NCI-H446 (cell line): ENCODE data around the gene CDK5R1.
A peak's percentile ranks its signal among the peaks of the same experiment; 100 is the strongest.
"Not testable (repeated sequence)": the region's sequence is repeated elsewhere in the genome, so short reads cannot be mapped to it uniquely, and the experiment has no call there.

ENCODE experiments used
- DNase-seq, 2 experiments: peaks; one replicate each; lab custom pipeline; 2025; lab: John Stamatoyannopoulos, UW

CDK5R1 gene

DNA sequence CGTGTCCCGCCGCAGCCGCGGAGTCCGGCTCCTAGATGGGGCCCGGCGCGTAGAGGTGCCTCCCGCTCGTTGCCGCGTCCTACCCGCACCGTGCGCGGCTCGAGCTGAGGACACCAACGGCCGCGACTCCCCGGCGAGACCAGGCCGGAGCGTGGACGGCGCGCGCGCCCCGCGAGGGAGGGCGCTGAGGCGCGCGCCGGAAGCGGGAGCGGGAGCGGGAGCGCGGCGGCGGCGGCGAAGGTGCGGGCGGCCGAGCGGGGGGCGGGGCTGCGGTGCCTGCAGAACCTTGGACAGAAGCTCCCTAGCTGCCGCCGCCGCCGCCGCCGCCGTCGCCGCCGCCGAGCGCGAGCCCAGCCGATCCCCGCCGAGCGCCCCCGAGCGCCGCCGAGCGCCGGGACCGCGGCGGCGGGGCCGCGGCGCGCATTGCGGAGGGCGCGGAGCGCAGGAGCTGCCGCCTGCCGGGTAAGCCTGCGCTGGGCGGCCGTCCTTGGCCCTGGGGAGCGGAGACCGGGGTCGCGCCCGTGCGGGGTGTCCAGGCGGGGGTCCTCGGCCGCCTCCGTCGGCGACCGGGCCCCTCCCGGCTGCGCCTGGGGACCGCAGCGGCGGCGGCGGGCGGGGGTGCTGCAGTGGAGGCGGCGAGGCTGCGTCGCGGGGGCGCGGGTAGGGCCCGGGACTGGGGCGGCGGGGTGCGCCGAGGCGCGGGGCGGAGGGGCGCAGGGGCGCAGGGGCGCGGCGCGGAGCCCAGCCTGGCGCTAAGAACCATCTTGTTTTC is at the start of gene CDK5R1:
Gene CDK5R1, plus strand, starts transcription at position 293 of the 772 bp plus-strand sequence. CDS start 628 bp downstream, outside the sequence.
- DNase-seq, result no peak

DNA sequence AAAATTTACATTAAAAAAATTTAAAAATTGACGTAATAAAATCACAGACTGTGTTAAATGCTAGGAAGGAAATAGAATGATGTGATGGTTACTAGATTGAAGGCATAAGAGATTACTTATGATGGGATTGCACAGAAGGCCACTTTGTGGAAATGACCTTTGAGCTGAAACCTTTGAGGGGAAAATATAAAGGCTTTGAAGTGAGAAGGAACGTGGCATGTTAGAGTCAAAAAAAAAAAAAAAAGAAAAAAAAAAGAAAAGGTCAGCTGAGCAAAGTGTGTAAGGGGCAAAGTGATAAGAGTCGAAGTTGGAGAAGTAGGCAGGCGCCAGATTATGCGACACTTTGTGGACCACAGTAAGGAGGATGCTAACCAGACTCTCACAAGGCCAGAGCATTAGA is 46.1 kb upstream of the CDK5R1 start:
- no peak for DNase-seq

DNA sequence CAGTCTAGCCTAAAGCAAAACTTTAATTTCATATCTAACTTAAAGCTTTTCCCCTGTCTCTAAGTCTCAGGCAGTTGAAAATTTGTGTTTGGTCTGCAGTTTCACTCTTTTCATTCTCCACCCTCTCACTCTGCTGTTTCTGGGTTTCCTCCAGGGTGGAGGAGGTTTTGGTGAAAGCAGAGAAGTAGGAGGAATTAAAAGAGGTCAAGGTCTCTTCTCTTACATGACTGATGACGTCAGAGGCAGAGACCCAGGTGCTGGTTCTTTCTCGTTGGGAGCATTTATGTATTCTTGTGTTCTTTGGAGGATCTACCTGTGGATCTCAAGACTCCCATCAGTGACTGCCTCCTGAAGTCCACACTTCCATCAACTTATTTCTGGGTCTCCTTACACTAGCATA is 44.9 kb upstream of the CDK5R1 start:
- no peak for DNase-seq

DNA sequence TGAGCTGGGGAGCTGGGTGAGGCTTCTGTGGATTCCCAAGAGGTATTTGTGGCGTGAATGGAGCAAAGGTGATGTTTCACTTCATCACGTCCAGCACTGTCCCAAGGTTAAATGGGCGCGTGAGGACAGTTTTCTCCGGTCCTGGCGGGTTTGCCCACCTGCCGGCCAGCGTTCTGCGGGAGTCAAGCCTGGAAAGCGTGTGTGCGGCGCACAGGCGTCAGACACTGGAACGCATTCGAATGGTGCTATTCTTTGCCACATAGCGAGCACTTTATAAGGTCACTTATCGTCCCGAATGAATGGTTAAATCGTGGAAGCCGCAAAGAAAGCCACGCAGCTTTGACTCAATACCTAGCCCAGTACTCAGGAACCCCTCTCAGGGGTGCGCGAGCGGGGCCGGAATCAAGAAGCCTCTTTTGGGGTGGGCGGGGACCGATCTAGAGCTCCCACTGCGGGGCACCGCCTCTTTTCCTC is 42.9 kb upstream of the CDK5R1 start:
- no peak for DNase-seq

DNA sequence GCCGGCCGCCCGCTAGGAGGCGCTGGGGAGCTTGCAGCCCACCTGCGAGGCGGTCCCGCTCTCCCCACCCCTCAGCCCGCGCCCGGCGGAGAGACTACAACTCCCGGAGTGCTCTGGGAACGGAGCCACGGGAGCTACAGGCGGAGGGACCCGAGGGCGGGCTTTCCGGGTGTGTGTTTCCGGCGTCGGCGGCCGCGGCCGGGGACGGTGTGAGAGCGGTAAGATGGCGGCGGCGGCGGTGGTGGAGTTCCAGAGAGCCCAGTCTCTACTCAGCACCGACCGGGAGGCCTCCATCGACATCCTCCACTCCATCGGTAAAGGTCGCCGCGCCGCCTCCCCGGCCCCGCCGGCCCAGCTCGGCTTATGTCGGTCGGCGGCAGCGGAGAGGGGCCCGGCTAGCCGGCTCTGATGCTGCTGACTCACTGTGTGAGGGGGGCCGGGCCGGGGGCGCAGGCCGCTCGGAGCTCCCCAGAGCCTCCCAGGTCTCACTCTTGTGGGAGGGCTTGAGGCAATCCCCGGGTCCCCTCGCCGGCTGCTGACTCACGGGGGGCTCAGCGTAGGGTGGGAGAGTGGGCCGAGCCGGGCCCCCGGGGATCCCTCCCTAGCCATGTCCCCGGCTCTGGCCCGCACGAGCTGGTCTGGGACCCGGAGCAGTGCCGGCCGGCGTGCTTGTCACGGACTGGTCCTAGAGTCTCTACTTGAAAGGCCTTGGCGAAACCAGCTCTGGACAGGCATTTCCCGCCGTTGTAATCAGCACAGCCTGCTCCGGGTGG is 42.3 kb upstream of the CDK5R1 start, which contains the start of gene PSMD11:
Gene PSMD11, plus strand, starts transcription at position 210 of the 773 bp plus-strand sequence. Its CDS starts 14 bp downstream, at position 224.
- DNase-seq, result peak; percentile 90 to 98

DNA sequence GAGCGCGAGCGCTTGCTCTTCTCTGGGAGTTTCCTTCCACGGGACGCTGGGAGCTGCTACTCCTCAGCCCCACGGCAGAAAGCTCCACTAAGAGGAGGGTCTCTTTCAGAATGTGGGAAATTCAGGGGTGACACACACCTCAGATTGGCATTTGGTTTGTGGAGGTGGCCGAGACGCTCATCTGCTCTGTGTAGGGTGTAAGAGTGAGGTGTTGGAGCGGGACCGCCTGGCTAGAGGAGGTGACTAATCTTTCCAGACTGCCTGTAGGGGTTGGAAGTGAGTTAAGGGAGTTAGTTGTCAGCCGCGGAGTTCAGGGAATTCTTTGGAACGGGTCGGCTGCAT is 41.7 kb upstream of the CDK5R1 start:
- DNase-seq, result no peak

DNA sequence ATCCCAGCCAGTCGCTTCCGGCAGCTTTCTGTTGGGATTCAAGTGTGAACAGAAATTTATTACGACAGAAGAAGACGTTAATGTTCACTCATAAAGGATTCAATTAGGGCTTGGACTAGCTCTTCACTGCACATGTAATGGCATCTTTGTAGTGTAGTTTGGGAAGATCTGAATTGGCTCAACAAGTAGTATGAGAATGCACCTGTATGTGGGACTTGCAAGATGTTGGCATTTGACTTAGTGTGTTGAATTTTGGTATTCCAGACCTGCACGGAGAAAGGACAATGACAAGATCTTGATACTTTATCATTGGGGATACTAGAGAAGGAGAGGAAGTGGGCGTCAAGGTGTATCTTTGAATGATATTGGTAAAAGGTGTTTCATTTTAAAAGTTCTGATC is 41.3 kb upstream of the CDK5R1 start:
- DNase-seq, result no peak

DNA sequence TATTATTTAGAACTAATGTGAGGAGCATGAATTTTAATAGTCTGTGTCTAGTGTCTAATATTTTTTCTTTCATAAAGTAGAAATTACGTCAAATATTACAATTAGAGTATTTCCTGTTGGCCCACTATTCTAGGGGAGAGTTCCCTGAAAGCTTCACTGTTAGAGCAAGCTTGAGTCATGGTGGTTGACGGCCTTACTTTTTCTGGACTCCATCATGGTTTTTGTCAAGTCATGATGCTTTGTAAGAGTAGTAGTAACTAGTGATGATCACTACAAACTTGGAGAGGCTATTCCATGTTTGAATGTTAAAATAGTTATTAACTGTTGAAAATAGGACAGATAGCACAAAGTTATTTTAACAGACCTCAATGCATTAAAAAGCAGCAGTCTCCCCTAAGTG is 40.8 kb upstream of the CDK5R1 start:
- DNase-seq, result no peak

DNA sequence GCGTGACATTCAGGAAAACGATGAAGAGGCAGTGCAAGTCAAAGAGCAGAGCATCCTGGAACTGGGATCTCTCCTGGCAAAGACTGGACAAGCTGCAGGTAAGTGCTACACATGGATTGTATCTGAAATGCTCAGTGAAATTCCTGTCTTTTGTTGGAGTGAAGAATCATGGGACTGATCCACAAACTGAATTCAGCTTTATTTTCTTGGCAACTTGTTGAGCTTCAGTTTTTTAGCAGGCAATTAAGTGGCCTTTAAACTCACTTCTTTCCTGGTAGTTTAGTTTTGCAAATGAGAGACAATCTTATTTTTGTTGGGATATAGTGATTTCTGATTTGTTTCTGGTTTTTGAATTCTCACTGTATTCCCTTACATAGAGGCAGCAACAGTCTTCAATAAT is 39.8 kb upstream of the CDK5R1 start:
- DNase-seq, result no peak

DNA sequence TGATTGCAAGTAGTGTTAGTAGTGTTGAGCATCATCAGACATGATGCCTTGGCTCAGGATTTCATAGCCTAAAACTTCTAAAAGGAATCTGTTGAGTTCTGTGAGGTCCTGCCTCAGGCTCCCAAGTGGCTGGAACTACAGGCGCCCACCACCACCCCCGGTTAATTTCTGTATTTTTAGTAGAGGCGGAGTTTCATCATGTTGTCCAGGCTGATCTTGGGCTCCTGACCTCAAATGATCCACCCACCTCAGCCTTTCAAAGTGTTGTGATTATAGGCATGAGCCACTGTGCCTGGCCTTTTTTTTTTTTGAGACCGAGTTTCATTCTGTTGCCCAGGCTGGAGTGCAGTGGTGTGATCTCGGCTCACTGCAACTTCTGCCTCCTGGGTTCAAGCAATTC is 36.8 kb upstream of the CDK5R1 start:
- no peak for DNase-seq

DNA sequence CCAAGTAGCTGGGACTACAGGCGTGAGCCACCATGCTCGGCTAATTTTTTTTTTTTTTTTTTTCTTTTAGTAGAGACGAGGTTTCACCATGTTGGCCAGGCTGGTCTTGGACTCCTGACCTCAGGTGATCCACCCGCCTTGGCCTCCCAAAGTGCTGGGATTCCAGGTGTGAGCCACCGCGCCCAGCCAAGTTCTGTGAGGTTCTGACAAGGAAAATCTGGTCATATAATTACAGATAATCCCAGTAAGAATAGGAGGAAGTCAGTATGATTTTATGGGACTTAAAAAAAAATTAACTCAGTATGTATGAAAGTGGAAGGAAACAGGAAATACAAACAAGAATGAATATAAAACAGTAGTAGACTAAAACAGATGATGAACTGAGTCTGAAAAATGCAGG is 36.4 kb upstream of the CDK5R1 start:
- not testable (repeated sequence) for DNase-seq

DNA sequence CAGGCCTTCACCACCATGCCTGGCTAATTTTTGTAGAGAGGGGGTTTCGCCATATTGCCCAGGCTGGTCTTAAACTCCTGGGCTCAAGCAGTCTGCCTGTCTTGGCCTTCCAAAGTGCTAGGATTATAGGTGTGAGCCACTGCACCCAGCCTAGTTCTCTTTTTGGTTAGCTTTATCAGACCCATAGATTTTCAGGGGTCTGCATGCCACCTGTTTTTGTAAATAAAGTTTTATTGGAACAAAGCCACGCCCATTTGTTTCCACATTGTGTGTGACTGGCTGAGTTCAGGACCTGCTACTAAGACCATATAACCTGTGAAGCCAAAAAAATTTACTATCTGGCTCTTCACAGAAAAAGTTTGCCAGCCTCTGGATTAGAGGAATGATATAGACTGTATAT is 34.9 kb upstream of the CDK5R1 start:
- DNase-seq, result no peak

DNA sequence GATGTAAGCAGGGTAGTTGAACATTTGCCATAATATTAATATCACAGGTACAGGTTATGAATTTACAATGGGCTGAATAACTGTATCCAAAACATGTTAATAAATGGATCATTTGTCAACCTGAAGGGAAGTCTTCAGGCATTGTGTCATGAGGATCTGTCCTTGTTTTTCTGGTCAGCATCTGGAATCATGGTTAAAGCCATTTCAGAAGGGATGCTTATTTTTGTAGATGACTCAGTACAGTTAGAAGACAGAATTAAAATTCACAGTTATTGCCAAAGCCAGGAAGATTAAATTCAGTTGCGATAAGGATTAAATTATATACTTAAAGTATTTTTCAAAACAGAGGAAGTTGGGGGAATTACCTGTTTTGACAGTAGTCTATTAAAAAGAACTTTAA is 34.5 kb upstream of the CDK5R1 start:
- DNase-seq, result no peak

DNA sequence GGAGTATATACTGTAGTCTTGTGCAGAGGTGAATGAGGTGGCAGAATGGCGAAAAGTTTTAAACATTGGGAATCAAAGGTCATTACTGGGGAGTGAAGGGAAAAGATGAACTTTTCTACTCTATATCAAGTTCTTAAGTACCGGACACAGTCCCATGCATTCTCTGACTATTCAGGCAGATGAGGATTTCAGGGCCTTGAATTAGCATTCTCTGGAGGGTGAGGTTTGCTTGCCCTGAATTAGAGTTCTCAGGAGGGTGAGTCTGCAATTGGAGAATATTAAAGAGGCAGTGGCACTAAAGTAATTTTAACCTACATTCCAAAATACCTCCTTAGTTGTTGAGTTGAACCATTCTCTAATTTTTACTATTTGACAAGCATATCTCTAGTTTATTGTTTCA is 33.4 kb upstream of the CDK5R1 start:
- DNase-seq, result no peak

DNA sequence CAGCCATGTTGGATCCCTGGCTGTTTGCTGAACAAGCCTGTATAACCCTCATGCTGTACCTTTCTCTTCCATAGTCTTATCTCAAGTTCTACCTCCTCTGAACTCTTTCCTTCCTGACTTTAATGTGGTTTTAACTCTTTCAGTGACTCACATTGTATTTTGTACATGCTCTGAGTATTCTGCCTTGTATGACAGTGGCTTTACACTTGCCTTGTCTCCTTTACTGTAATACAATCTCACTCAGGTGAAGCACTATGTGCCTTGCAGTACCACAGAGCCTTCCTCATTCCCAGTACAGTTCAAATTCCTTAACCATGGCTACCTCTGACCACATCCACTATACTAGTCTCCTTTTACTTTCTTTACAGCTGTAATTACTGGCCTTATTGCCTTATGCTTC is 28.4 kb upstream of the CDK5R1 start:
- no peak for DNase-seq

DNA sequence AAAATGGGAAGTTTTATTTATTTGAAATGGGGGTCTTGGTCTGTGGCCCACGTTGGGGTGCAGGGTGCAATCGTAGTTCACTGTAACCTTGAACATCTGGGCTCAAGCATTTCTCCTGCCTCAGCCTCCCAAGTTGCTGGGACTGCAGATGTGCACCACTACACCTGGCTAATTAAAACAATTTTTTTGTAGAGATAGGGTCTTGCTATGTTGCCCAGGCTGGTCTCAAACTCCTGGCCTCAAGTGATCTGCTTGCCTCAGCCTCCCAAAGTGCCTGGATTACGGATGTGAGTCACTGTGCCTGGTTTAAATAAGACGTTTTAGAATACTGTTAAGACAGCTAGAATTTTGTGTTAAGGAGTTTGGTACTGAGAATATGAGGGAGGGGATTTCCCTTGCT is 26.7 kb upstream of the CDK5R1 start:
- DNase-seq, result no peak

DNA sequence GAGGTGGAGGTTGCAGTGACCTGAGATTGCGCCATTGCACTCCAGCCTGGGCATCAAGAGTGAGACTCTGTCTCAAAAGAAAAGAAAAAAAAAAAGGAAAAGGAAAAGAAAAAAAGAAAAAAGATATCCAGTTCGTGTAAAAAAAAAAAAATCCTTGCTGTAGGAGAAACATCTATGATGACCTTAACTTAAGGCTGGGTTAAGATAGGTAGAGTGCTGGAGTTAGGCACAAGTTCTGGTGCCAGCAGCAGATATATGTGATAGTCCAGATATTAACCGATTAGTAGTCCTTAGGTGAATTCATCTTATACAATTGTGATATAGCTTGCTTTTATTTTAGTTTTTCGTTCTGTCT is 25.3 kb upstream of the CDK5R1 start:
- DNase-seq, result no peak

DNA sequence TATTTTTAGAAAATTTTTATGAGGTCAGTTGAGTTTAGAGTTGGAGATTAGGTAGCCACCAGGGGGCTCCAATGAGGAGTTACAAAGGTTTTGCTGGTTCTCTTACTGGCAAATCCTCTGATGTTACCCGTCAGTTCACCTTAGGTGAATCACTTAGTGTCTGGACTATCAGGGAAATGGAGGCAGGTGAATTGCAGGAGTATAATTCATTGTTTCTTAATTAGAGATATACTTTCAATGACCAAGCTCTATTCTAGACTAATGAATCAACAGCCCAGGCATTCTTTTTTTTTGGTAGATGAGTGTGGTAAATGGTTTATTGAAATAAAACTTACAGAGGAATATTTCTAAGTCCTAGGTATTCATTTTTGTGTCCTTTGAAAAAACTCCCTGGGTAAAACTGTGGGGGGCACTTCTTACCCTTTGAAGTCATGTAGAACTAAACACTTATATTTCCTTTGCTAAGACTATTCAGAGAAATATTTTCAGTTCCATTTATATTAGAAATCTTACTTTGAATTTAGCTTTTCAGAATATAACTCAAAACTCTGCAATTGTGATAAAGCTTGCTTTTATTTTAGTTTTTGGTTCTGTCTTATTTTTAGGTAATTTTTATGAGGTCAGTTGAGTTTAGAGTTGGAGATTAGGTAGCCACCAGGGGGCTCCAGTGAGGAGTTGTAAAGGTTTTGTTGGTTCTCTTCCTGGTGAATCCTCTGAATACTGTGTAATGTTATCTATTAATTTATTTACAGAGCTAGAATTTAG is 24.8 kb upstream of the CDK5R1 start:
- peak; percentile 16 to 58 for DNase-seq

DNA sequence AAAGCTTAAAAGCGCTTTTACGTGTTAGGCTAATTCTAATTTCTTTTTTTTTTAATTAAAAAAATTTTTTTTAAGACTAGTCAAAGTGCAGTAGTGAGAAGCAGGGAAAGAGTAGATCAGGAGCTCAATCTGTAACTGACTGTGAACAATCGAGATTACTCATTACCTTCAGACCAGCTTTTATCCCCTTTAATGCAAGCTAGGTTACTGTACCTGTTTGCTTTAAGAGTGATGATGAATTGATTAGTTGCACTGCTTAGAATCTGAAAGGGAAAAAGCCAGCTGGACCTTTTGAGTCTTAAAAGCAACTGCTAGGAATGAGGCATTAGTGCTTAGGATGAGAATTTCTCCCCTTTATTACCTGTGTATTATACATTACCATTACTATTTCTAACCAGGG is 23.5 kb upstream of the CDK5R1 start:
- no peak for DNase-seq

DNA sequence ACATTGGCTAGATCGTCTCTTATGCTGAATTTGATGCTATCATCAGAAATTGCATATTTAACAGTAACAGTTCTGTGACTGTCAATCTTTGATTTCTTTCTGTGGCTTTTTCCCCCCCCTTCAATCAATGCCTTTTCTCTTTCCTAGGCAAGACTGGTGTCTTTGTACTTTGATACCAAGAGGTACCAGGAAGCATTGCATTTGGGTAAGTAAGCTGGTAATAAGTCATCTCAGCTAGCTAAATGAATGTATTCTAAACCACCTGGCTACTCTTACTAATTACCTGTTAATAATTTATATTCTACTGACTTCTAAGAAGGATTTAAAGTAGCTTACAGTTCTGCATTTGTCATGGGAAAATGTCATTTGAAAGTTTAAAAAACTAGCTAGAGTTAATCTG is 22.4 kb upstream of the CDK5R1 start:
- DNase-seq, result no peak

DNA sequence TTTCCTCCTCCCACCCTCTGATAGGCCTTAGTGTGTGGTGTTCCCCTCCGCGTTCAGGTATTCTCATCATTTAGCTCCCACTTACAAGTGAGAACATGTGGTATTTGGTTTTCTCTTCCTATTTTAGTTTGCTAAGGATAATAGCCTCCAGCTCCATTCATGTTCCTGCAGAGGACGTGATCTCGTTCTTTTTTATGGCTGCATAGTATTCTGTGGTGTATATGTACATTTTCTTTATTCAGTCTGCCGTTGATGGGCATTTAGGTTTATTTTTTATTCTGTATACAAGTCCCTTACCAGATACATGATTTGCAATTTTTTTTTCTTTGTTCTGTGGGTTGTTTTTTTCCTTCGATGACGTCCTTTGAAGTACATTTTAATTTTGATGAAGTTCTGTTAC is 18.8 kb upstream of the CDK5R1 start:
- DNase-seq, result no peak

DNA sequence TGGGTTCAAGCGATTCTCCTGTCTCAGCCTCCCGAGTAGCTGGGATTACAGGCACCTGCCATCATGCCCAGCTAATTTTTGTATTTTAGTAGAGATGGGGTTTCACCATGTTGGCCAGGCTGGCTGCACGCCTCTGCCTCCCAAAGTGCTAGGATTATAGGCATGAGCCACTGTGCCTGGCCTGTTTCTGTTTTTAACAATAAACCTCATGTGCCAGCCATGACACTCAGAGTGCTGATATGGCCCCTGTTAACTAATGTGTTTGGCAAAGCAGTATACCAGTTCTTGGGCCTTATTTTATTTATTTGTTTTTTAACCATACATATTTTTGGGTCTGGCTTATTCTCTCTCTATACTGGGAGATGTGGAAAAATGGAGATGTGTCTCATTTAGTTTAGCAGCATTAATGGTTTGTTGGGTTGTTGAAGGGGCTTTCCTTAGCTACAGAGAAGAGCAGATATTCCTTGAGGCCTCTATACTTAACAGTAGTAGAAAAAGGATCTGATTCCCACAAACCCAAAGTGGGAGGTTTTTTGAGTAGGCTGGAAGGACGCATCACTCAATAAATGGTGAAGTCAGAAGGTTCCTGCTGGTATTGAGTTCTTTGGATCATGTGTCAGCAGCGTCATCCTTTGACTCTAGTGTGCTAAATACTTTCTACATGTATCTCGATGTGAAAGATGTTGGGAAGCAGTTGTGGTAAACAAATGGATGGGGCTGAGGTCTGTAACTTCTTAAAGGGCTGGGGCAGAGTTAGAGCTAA is 16.2 kb upstream of the CDK5R1 start:
- DNase-seq, result no peak
